Measurements from ENCODE around the gene PRKAG2.

The PRKAG2 gene

GRCh38 chr7:151838861-151839381, 38.0 kb downstream of the PRKAG2 start:
- DNase-seq (ENCODE audit: insufficient read length, low spot score) (no peak), FAIRE-seq (no peak)

GRCh38 chr7:151838072-151838471, 38.8 kb downstream of the PRKAG2 start:
- DNase-seq (ENCODE audit: insufficient read length, low spot score) (no peak), FAIRE-seq (no peak)
- TF ChIP-seq TAF1 (IDR thresholded peaks at IDR 0.05; ENCODE audit: low read depth, low read length) (no peak), SPI1 (IDR thresholded peaks at IDR 0.05; ENCODE audit: low read depth, low read length) (no peak), POLR2AphosphoS5 (IDR thresholded peaks at IDR 0.05; ENCODE audit: low read depth, low read length) (no peak), POU2F2 (IDR thresholded peaks at IDR 0.05; ENCODE audit: low read depth, low read length) (no peak), POLR2A (IDR thresholded peaks at IDR 0.05; ENCODE audit: low read depth, low read length) (no peak), PAX5 (IDR thresholded peaks at IDR 0.05; ENCODE audit: insufficient read depth, low read length, severe bottlenecking) (no peak)

More at GRCh38 chr7:151838861-151839381, 38.0 kb downstream of the PRKAG2 start:
- TF ChIP-seq TAF1 (IDR thresholded peaks at IDR 0.05; ENCODE audit: low read depth, low read length) (no peak), POLR2AphosphoS5 (IDR thresholded peaks at IDR 0.05; ENCODE audit: low read depth, low read length) (no peak), POU2F2 (IDR thresholded peaks at IDR 0.05; ENCODE audit: low read depth, low read length) (no peak)

GRCh38 chr7:151837285-151838042, 39.5 kb downstream of the PRKAG2 start:
- no peak for FAIRE-seq
- TF ChIP-seq POLR2AphosphoS5 (IDR thresholded peaks at IDR 0.05; ENCODE audit: low read depth, low read length) (no peak), POLR2A (IDR thresholded peaks at IDR 0.05; ENCODE audit: low read depth, low read length) (no peak), TAF1 (IDR thresholded peaks at IDR 0.05; ENCODE audit: low read depth, low read length) (no peak), SPI1 (IDR thresholded peaks at IDR 0.05; ENCODE audit: low read depth, low read length) (no peak)
- DNase-seq (ENCODE audit: insufficient read length, low spot score) = no peak

- FAIRE-seq (no peak), DNase-seq (ENCODE audit: insufficient read length, low spot score) (no peak)
- no peak for TF ChIP-seq PAX5 (IDR thresholded peaks at IDR 0.05; ENCODE audit: insufficient read depth, low read length, severe bottlenecking)
- TF ChIP-seq SPI1 (IDR thresholded peaks at IDR 0.05; ENCODE audit: low read depth, low read length) = no peak
- TF ChIP-seq POLR2A (IDR thresholded peaks at IDR 0.05; ENCODE audit: low read depth, low read length) = no peak
- TF ChIP-seq TAF1 (IDR thresholded peaks at IDR 0.05; ENCODE audit: low read depth, low read length) = no peak
- TF ChIP-seq POLR2AphosphoS5 (IDR thresholded peaks at IDR 0.05; ENCODE audit: low read depth, low read length) = no peak
- TF ChIP-seq POU2F2 (IDR thresholded peaks at IDR 0.05; ENCODE audit: low read depth, low read length) = no peak
Measured at GRCh38 chr7:151836927-151837205, 40.0 kb downstream of the PRKAG2 start.

- DNase-seq (ENCODE audit: insufficient read length, low spot score) (no peak), FAIRE-seq (no peak)
- TF ChIP-seq POLR2AphosphoS5 (IDR thresholded peaks at IDR 0.05; ENCODE audit: low read depth, low read length) (no peak), POU2F2 (IDR thresholded peaks at IDR 0.05; ENCODE audit: low read depth, low read length) (no peak), POLR2A (IDR thresholded peaks at IDR 0.05; ENCODE audit: low read depth, low read length) (no peak), PAX5 (IDR thresholded peaks at IDR 0.05; ENCODE audit: insufficient read depth, low read length, severe bottlenecking) (no peak), TAF1 (IDR thresholded peaks at IDR 0.05; ENCODE audit: low read depth, low read length) (no peak), SPI1 (IDR thresholded peaks at IDR 0.05; ENCODE audit: low read depth, low read length) (no peak)
Measured at GRCh38 chr7:151836191-151836926, 40.6 kb downstream of the PRKAG2 start.

- FAIRE-seq = no peak
- TF ChIP-seq SPI1 (IDR thresholded peaks at IDR 0.05; ENCODE audit: low read depth, low read length) (no peak), PAX5 (IDR thresholded peaks at IDR 0.05; ENCODE audit: insufficient read depth, low read length, severe bottlenecking) (no peak), POLR2AphosphoS5 (IDR thresholded peaks at IDR 0.05; ENCODE audit: low read depth, low read length) (no peak), TAF1 (IDR thresholded peaks at IDR 0.05; ENCODE audit: low read depth, low read length) (no peak), POU2F2 (IDR thresholded peaks at IDR 0.05; ENCODE audit: low read depth, low read length) (no peak), POLR2A (IDR thresholded peaks at IDR 0.05; ENCODE audit: low read depth, low read length) (no peak)
- DNase-seq (ENCODE audit: insufficient read length, low spot score) = no peak
Measured at GRCh38 chr7:151835636-151836035, 41.3 kb downstream of the PRKAG2 start.

- FAIRE-seq (no peak), DNase-seq (ENCODE audit: insufficient read length, low spot score) (no peak)
- TF ChIP-seq POU2F2 (IDR thresholded peaks at IDR 0.05; ENCODE audit: low read depth, low read length) = no peak
- no peak for TF ChIP-seq POLR2A (IDR thresholded peaks at IDR 0.05; ENCODE audit: low read depth, low read length)
- TF ChIP-seq POLR2AphosphoS5 (IDR thresholded peaks at IDR 0.05; ENCODE audit: low read depth, low read length) = no peak
- TF ChIP-seq TAF1 (IDR thresholded peaks at IDR 0.05; ENCODE audit: low read depth, low read length) = no peak
- TF ChIP-seq PAX5 (IDR thresholded peaks at IDR 0.05; ENCODE audit: insufficient read depth, low read length, severe bottlenecking) = no peak
- no peak for TF ChIP-seq SPI1 (IDR thresholded peaks at IDR 0.05; ENCODE audit: low read depth, low read length)
Measured at GRCh38 chr7:151834271-151835035, 42.5 kb downstream of the PRKAG2 start.

- no peak for TF ChIP-seq POU2F2 (IDR thresholded peaks at IDR 0.05; ENCODE audit: low read depth, low read length)
- DNase-seq (ENCODE audit: insufficient read length, low spot score) = no peak
- no peak for FAIRE-seq
Measured at GRCh38 chr7:151833691-151834090, 43.2 kb downstream of the PRKAG2 start.

- FAIRE-seq = no peak
- no peak for DNase-seq (ENCODE audit: insufficient read length, low spot score)
- TF ChIP-seq TAF1 (IDR thresholded peaks at IDR 0.05; ENCODE audit: low read depth, low read length) = no peak
- no peak for TF ChIP-seq POLR2A (IDR thresholded peaks at IDR 0.05; ENCODE audit: low read depth, low read length)
- TF ChIP-seq POU2F2 (IDR thresholded peaks at IDR 0.05; ENCODE audit: low read depth, low read length) = no peak
- TF ChIP-seq SPI1 (IDR thresholded peaks at IDR 0.05; ENCODE audit: low read depth, low read length) = no peak
- no peak for TF ChIP-seq POLR2AphosphoS5 (IDR thresholded peaks at IDR 0.05; ENCODE audit: low read depth, low read length)
- TF ChIP-seq PAX5 (IDR thresholded peaks at IDR 0.05; ENCODE audit: insufficient read depth, low read length, severe bottlenecking) = no peak
Measured at GRCh38 chr7:151833213-151833651, 43.7 kb downstream of the PRKAG2 start.

Data from GM12891 (cell line).